HT-29 (cell line): ENCODE data around the gene GIT1. TPM values are rescaled to one million over a fixed set of nuclear protein-coding genes. Genes with fewer than 3 reads are reported as not detected.

Experiments
- DNase-seq: peaks from one replicate; pipeline ENCODE4 v3.0.0-alpha.2; 2015; ENCODE audit warnings: low spot score
- total RNA-seq: library from RNA; depleted of rRNA; stranded (reverse); fragments of >200 nt; shearing (Covaris generic); gene quantifications from 2 replicates; pipeline ENCODE4 v1.2.3, GENCODE V29; 2014

GIT1 gene
- total RNA-seq, 1 experiment from 2014 or later = 56.3 TPM

DNA sequence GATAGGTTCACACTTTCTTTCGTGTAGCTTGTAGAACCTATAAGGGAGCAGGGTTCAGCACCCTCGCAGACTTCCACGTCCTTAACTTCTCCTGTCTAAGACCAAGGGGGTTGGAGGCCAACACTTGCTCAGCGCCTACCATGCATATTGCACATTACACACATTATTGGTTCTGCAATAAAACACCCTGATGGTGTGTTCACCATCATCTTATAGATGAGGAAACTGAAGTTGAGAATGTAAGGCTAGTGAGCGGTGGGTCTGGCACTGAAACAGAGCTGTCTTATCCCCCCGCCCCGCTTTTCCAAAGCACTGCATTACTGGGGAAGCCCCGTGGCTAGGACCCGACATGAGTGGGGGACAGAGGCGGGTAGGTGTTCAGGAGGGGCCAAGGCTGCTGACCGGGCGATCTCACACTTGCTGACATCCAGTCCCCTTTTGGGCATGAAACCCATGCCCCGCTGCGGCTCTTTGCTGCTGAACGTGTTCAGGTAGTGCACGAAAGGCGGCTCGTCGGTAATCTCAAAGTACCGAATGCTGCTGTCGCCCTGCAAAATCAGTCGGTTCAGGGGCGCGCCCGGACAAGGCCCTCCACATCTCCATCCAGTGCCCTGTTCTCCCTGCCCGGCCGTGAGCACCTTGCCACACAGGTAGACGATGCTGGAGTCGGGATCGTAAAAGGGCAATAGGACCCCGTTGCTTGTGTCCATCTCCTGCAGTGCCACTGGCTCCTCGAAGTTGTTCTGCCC lies 27.0 kb upstream of the GIT1 start:
- DNase-seq = peak; percentile 18

DNA sequence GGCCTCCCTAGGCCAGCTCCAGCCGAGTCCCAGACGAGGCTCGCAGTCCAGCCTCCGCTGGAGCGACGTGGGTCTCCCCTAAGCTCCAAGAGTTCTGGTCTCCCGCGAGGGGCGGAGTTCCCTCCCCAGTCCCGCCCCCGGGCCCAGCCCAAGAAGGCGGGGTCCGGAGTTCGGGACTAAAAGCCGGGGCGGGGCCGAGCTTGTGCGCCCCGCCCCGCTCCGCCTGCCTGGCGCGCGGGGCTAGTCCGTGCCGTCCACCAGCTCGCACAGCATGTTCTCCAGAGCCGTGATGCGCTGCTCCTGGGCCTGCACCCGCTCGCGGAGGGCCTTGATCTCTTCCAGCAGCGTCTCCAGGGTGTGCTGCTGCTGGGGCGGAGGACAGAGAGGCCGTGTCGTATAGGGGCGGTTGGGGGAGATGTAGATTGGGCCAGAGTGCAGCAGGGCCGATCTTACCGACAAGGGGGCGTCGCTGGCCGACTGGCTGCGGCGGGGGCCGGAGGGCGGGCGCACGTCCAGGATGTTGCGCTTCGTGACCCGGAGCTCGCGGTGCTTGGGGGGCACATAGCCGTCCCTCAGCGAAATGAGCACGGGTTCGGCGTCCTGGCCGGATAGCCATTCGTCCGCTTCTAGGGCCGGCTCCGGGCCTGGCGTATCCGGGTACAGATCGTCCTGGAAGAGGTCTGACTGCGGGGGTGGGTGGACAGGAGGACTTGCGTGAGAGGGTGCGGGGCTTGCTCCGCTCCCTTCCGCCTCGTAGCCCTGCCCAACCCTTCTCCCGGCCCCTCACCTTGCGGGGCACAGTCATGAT lies 26.2 kb upstream of the GIT1 start:
- peak; percentile 89 for DNase-seq

DNA sequence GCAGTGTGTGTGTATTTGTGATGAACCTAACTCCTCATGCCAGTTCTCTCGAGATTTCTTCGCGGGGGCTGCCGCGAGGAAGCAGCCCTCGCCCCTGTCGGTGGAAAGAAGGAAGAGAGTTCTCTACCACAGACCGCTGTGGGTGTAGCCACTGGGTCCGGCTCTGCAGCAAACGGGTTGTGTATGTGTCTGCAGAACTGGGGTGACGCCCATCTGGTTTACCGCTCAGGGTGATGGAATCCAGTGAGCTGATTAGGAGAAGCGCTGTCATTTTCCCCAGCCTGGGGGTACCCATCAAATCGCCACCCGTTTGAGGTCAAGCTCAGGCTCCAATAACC lies 25.6 kb upstream of the GIT1 start:
- DNase-seq = peak; percentile 45

DNA sequence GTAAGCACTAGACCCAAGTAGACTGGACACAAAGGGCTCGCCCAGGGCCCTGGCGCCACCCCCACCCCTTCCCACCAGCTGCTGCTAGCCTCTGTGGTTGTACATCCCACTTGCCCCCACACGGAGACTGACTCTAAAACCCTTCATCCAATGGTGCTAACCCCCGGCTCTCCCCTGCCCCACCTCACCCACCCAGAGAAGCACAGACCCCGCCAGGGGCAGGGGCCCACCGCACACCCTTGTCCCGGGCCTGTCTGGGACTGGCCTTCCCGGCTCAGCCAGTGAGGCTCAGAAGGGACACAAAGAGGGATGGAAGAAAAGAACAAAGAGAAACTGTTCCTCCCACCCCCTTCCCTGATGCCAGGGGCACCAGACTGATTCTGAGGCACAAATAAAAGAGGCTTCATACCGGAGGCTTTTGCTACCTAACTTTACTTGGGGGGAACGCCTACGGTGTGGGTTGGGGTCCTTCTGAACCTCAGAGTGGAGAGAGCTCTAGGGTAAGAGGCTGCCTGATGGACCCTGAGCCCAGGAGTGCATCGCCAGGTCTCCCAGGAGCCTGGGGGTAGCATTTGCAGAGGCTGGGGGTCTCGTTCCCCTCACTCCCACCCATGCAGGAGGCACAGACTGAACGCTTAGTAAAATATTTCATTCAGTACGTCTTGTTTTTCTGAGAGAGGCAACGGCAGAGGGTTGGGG lies 25.1 kb upstream of the GIT1 start:
- DNase-seq = no peak

DNA sequence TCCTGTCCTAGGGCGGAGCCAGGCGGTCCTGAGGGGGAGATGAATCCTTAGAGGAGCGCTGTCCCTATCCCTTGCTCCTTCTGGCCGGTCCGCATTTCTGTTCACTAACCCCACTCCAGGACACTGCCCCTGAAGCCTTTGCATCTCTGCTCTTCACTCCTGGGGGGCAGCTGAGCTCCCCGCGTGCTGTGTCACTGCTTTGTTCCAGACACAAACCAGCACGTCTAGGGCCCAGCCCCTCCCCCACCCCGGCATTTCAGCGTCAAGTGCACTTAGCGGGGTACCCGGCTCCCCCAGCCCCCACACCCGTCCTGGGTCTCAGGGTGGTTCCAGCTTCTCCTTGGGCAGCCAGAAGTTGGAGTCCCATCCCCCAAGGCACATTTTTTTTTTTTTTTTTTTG lies 24.4 kb upstream of the GIT1 start:
- no peak for DNase-seq

DNA sequence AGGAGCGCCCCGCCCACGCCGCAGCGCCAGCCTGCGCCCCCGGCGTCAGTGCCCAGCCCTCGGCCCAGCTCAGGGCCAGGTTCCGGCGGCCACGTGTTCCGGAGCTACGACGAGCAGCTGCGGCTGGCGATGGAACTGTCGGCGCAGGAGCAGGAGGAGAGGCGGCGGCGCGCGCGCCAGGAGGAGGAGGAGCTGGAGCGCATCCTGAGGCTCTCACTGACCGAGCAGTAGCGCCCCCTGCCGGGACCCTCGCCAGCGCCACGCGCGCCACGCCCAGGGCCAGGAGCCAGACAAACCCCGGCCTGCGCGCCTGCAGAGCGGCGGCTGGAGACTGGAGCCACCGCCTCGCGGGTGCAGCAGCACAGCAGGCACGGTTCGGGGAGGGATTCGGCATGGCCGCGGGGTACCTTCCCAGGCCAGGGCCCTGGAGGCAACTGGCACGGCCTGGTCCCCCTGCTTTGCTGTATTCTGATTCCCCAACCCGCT lies 23.9 kb upstream of the GIT1 start:
- DNase-seq = no peak

DNA sequence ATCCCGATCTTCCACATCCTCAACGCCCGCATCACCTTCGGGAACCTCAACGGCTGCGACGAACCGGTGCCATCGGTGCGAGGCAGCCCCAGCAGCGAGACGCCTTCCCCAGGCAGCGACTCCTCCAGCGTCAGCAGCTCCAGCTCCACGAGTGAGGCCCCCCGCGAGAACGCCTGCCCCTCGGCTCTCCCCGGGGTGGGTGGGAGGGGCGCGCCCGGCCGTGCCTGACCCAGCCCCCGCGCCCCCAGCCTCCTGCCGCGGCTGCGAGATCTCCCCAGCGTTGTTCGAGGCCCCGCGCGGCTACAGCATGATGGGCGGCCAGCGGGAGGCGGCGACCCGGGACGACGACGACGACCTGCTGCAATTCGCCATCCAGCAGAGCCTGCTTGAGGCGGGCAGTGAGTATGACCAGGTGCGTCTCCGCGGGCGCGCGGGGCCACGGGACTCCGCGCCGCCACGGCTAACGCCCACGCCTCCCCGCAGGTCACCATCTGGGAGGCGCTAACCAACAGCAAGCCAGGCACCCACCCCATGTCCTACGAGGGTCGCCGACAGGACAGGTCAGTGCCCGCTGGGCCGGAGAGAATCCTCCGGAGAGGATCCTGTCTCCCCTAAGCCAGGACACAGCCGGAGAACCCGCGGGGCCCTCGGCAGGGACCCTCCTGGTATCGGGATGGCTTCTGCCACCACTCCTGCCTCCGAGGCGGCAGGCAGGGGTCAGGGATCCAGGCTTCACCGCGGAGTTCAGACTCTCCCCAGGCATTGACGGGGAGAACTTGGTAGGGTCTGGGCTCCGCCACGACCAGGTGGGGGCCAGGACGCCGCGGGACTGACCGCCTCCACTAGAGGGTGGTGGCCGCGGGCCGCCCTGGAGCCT lies 23.2 kb upstream of the GIT1 start:
- no peak for DNase-seq

DNA sequence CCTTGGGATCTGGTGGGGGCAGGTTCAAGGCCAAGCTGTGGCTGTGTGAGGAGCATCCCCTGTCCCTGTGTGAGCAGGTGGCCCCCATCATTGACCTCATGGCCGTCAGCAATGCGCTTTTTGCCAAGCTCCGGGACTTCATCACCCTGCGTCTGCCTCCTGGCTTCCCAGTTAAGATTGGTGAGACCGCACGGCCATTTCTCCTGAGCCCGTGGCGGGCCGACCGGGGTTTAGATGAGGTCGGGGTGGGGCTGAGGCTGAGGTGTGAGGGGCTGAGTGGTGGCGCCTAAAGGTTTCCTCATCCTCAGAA lies 22.6 kb upstream of the GIT1 start:
- DNase-seq = no peak

DNA sequence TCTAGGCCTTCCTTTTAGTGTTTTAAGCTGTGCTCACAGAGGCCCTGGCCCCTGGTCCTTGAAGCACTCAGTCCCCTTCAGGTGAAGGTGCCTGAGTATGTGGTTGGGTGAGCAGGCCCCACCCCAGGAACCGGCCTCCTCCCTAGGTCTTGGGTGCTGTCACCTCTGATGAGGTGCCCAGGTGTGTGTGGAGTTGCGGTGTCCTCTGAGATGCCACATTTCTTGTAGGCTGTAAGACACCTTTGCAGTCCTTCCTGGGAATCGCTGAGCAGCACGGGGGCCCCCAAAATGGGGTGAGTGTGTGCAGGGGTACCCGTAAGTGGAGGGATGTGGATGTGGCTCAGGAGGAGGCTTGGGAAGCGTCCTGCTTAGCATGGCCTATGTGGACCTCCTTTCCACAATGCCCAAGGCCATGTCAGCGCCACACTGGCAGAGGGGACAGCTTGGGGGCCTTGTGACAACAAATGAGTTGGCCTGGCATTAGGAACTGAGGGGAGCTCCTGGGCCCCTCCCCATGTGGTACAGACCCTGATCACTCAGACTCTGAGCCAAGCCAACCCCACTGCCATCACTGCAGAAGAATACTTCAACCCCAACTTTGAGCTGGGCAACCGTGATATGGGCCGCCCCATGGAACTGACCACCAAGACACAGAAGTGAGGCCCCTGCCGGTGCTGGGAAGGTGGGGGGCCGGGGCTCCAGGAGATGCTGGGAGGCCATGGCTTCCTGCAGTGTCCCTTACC lies 22.1 kb upstream of the GIT1 start:
- no peak for DNase-seq

DNA sequence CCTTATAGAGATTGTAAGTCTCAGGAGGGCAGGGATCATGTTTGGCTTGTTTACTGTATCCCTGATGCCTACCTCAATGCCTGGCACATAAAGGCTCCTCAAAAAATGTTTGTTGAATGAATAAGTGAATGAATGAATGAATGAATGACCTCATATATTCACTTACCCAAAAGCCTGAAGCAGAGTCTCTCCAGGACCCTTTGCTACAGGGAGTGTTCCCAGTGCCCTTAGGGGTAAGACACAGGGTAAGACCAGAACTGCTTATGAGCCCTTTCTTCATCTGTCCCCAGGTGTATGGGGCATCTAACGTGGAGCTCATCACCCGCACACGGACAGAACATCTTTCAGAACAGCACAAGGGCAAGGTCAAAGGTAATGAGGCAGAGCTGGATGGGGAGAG lies 20.9 kb upstream of the GIT1 start:
- DNase-seq = no peak

DNA sequence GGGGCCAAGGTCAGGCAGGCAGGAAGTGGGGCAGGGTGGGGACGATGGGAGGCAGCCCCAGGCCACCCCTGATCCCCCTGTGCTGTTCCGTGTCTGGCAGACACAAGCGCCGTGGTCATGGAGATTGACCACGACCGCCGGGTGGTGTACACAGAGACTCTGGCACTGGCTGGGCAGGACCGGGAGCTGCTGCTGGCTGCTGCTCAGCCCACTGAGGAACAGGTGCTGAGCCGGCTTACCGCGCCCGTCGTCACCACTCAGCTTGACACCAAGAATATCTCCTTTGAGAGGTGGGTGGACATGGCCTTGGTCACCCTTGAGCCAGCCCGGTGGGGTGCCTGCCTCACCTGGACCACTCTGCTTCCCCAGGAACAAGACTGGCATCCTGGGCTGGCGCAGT lies 19.5 kb upstream of the GIT1 start:
- DNase-seq = no peak

DNA sequence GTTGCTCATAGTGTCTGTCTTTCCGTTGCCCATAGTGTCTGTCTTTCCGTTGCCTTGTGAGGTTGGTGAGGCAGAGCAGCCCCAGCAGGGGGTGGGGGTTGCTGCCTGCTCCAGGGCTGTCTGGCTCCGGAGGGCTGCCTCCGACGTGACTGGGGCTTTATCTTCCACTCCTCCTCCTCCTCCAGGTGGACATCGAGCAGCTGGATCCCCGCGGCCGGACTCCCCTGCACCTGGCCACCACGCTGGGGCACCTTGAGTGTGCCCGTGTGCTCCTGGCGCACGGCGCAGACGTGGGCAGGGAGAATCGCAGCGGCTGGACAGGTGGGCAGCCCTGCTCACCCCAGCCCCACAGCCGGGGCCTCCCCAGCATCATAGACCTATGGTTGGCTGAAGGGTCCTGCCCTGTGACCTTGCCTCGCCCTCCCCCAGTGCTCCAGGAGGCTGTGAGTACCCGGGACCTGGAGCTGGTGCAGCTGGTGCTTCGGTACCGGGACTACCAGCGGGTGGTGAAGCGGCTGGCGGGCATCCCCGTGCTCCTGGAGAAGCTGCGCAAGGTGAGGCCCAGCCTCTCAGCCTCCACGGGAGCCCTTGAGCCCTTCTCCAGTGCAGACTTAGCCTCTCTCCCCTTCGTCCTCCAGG lies 18.2 kb upstream of the GIT1 start:
- no peak for DNase-seq

DNA sequence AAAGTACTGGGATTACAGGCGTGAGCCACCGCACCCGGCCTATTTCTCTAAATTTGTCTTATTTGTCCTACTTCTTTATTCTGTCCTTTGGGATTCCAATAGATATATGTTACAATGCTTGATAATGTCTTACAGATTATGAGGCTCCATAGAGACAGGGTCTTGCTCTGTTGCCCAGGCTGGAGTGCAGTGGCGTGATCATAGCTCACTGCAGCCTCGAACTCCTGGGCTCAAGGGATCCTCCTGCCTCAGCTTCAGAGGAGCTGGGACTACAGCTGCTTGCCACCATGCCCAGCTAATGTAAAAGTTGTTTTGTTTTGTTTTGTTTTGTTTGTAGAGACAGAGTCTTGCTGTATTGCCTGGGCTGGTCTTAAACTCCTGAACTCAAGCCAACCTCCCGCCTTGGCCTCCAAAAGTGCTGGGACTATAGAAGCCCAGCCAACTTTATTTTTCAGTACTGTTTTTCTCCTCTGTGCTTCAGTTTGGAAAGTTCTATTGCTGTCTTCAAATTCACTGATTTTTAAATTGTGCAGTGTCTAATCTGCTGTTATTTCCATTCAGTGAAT lies 13.7 kb upstream of the GIT1 start:
- DNase-seq = no peak

DNA sequence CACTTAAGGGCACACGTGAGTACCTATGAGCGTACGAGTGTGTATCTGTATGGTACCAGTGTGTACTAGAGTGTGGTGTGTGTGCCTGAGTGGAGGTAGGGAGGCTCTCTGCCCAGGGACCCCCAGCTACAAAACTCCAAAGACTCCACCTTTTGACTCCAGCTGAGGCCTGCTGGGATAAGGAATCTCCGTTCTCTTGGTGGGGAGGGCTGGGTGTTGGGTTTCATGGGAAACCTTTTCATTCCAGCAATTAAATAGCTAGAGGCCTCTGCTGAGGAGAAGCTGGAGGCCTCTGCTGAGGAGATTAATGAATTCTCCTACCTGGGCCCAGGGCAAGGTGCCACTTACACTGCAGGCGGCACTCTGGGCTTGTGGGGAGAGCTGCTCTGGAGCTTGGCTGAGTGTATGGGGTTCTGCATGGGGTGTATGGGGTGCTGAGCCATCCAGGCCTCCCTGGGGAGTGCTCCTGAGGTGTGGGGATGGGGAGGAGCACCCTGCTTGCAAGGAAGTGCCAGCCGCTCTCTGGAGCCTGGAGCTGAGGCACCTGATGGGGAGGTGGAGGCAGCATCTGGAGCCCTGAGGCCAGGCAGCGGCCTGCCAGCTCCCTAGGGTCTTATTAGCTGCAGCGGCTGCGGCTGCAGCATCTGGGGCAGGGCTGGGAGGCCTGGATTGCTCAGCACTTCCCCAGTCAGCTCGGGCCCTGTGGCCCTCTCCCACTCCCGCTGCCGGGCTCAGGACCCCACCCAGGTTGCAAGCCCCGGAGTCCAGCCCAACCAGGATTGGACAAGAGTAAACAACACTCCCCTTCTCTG lies 8.1 kb upstream of the GIT1 start:
- no peak for DNase-seq

DNA sequence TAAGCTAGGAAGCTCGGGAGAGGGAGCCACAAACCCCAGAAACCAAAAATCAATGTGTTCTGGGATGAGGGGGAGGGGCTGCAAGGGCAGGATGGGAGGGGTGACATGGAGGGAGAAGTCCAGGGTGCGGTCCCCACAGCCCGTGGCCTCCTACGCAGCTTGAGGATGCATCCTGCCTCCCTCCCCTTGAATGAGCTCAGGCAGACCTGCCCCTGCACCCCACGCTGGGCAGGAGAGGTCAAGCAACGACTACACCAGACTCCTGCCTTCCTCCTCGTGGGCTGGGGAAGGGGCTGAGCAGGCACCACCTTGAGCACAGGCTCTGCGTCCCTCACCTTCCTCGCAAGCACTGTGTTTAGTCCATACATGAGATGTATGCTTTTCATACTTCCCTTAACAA lies 7.4 kb upstream of the GIT1 start:
- no peak for DNase-seq

DNA sequence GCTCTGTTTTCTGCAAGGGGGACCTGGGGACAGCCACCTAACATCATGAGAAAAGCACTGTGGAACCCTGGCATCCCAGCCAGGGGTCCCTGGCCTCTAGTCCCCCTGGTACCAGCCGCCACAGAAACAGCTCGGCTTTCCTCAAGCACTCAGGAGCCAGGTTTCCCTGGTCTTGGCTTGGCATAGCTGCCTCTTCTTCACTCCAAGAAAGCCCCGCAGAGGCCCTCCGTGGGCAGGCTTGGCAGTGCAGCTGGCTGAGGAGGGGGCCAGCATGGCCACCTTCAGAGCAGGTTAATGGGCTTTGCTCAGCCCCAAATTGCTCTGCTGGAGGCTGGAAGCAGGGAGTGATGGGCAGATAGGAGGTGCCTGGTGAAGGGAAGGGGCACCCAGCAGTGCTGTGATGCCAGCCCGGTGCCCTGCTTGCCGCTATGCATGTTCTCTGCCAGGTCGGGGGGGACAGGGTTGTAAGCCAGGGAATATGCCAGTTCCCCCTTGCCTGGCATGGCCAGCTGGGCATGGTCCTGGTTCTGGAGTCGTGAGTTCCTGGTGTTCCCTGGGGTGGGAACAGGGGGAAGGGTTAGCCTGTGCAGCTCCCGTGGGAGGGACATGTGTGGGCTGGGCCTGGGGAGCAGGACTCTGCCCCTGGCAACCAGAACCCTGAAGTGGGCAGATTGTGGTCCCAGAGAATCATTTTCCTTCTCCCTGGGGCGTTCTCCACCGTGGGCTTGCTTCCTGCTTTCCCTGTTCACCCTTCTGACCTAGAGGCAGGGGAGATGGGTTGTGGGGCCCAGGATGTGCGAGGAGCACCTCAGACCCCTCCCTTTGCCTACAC lies 6.7 kb upstream of the GIT1 start:
- no peak for DNase-seq

DNA sequence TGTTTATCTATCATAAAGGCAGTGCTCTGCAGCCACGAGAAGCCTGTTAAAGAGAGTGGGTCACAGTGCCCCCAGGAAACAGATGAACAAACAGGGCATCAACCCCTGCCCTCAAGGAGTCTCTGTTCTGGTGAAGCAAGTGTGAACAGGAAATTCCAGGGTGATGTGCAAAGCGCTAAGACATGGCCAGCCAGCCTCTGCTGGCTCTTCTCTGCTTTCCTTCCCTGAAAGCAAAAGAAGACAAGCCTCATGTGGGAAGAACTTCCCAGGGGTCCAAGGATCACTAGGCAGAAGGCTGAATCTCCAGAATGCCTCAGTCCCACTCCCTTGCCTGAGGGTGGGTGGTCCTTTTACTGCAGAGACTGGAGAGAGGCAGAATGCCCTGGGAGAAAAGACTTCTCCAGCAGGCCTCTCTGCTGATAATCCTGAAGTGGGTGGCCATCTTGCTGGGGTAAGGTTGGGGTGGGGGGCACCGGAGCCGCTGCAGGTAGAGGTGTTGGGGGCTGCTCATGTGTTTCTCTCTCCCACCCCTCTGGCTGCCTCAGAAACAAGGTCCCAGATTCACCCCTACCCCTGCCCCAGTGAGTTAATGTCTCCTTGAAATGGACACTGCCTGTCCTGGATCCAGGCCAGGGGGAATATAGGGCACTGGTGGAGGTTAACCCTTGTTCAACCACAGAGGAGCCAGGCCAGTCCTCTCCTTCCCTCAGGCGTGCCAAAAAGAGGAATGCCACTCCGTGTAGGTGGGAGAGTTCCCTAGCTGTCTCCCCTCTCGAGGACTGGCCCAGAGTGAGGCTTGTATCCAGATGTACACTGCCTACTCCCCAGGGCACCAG lies 5.9 kb upstream of the GIT1 start:
- no peak for DNase-seq
